GM23338 (cell line): ENCODE measurements around the gene ANKRD60. TPM values are rescaled to one million over a fixed set of nuclear protein-coding genes. Genes with fewer than 3 reads are reported as not detected.
A peak's percentile ranks its signal among the peaks of the same experiment; 100 is the strongest.

Source experiments
- ATAC-seq: fragments of 200-7000 bp; cut with Tn5 transposase; 3 replicates; pipeline ENCODE4 v1.9.1; 2020
- DNase-seq: peaks from one replicate; pipeline ENCODE4 v3.0.0-alpha.2; 2015; ENCODE audit warnings: low spot score
- H2AFZ ChIP-seq: fragments of 200-600 bp; sonication (generic); 2 replicates; pipeline ENCODE4 v1.8.0; 2016; ENCODE audit warnings: antibody characterized with exemption, mild to moderate bottlenecking, moderate library complexity
- H3F3A ChIP-seq: fragments of 200-600 bp; sonication (generic); replicated peaks from 2 replicates; pipeline ENCODE4 v1.8.0; 2017; ENCODE audit warnings: antibody characterized with exemption, mixed run types, low read depth
- H3K27ac ChIP-seq: fragments of 200-600 bp; sonication (generic); 2 replicates; pipeline ENCODE4 v1.6.1; 2016; ENCODE audit warnings: low read depth
- H3K27me3 ChIP-seq: fragments of 200-600 bp; sonication (generic); 2 replicates; pipeline ENCODE4 v1.8.0; 2016; ENCODE audit warnings: mild to moderate bottlenecking, mixed run types, moderate library complexity; ENCODE audit not compliant: insufficient read depth
- H3K36me3 ChIP-seq: fragments of 200-600 bp; sonication (generic); 2 replicates; pipeline ENCODE4 v1.8.0; 2016; ENCODE audit warnings: mild to moderate bottlenecking; ENCODE audit not compliant: insufficient read depth
- H3K4me1 ChIP-seq: fragments of 200-600 bp; sonication (generic); 2 replicates; pipeline ENCODE4 v1.8.0; 2016; ENCODE audit warnings: mild to moderate bottlenecking, moderate library complexity; ENCODE audit not compliant: insufficient read depth
- H3K4me2 ChIP-seq: fragments of 200-600 bp; sonication (generic); 2 replicates; pipeline ENCODE4 v1.7.1; 2017; ENCODE audit warnings: mixed run types
- H3K4me3 ChIP-seq: fragments of 200-600 bp; sonication (generic); 2 replicates; pipeline ENCODE4 v1.6.1; 2016; ENCODE audit warnings: mixed run types
- H3K79me2 ChIP-seq: fragments of 200-600 bp; sonication (generic); replicated peaks from 2 replicates; pipeline ENCODE4 v1.8.0; 2017; ENCODE audit warnings: mild to moderate bottlenecking; ENCODE audit not compliant: insufficient read depth
- H3K9me2 ChIP-seq: fragments of 200-600 bp; sonication (generic); 2 replicates; pipeline ENCODE4 v1.8.0; 2017; ENCODE audit not compliant: insufficient read depth
- H4K20me1 ChIP-seq: fragments of 200-600 bp; sonication (generic); replicated peaks from 2 replicates; pipeline ENCODE4 v1.8.0; 2017; ENCODE audit warnings: mild to moderate bottlenecking; ENCODE audit not compliant: insufficient read depth
- H3K27ac Mint-ChIP-seq: 2 replicates; pipeline ENCODE4 v1.8.0; 2020; ENCODE audit warnings: inconsistent platforms, mild to moderate bottlenecking, moderate library complexity, mixed read lengths
- H3K27me3 Mint-ChIP-seq: 3 replicates; pipeline ENCODE4 v1.8.0; 2022; ENCODE audit warnings: low read depth, mild to moderate bottlenecking, moderate library complexity, mixed read lengths, inconsistent platforms; ENCODE audit not compliant: insufficient read depth, poor library complexity
- H3K36me3 Mint-ChIP-seq: 3 replicates; pipeline ENCODE4 v1.8.0; 2021; ENCODE audit warnings: low read depth, mild to moderate bottlenecking, inconsistent platforms, moderate library complexity, mixed read lengths
- H3K4me1 Mint-ChIP-seq: 3 replicates; pipeline ENCODE4 v1.8.0; 2020; ENCODE audit warnings: mild to moderate bottlenecking, inconsistent platforms, mixed read lengths
- H3K4me3 Mint-ChIP-seq: 3 replicates; pipeline ENCODE4 v1.8.0; 2021; ENCODE audit warnings: moderate library complexity, mild to moderate bottlenecking, inconsistent platforms, mixed read lengths
- H3K9me3 Mint-ChIP-seq: 3 replicates; pipeline ENCODE4 v1.8.0; 2020; ENCODE audit warnings: moderate library complexity, mild to moderate bottlenecking, inconsistent platforms, mixed read lengths
- CTCF ChIP-seq, 2 experiments: fragments of 200-600 bp in 1 of 2; sonication (generic) in 1 of 2; conservative IDR thresholded peaks; 2 replicates each; pipeline versions ENCODE4 v1.5.1 to v1.6.1; 2016 to 2017; ENCODE audit warnings: antibody characterized with exemption in 2 of 2, low read depth in 2 of 2, mild to moderate bottlenecking in 2 of 2, moderate library complexity in 1 of 2
- EZH2 ChIP-seq: fragments of 200-600 bp; sonication (generic); IDR thresholded peaks from one replicate; pipeline ENCODE4 v1.8.0; 2017; ENCODE audit warnings: antibody characterized with exemption, mild to moderate bottlenecking, low read depth; ENCODE audit not compliant: unreplicated experiment
- EZH2phosphoT487 ChIP-seq: fragments of 200-600 bp; sonication (generic); IDR thresholded peaks from one replicate; pipeline ENCODE4 v1.8.1; 2018; ENCODE audit warnings: antibody characterized with exemption; ENCODE audit not compliant: unreplicated experiment
- JUNB ChIP-seq: IDR thresholded peaks from one replicate; pipeline ENCODE4 v1.6.1; 2016; ENCODE audit warnings: antibody characterized with exemption; ENCODE audit not compliant: unreplicated experiment
- POLR2AphosphoS5 ChIP-seq: IDR thresholded peaks from 2 replicates; pipeline ENCODE4 v1.6.1; 2016; ENCODE audit warnings: antibody characterized with exemption, low read depth
- STAT1 ChIP-seq: IDR thresholded peaks from one replicate; pipeline ENCODE4 v1.6.1; 2016; ENCODE audit warnings: antibody characterized with exemption; ENCODE audit not compliant: unreplicated experiment
- ZNF114 ChIP-seq: fragments of 250-450 bp; sonication (Bioruptor Pico); IDR thresholded peaks from 2 replicates; pipeline ENCODE4 v1.5.0; 2020; ENCODE audit warnings: mild to moderate bottlenecking, moderate library complexity
- ZNF331 ChIP-seq: fragments of 250-450 bp; sonication (Bioruptor Pico); IDR thresholded peaks from 2 replicates; pipeline ENCODE4 v1.5.0; 2020; ENCODE audit warnings: low read depth, mild to moderate bottlenecking, moderate library complexity
- ZNF462 ChIP-seq: fragments of 250-450 bp; sonication (Bioruptor Pico); IDR thresholded peaks from 2 replicates; pipeline ENCODE4 v1.5.0; 2020; ENCODE audit warnings: mild to moderate bottlenecking, moderate library complexity
- polyA plus RNA-seq: library from polyadenylated mRNA; unstranded; fragments of >200 nt; fragmentation: Nextera tagmentation; extraction: Ambion mirVana; gene quantifications from 2 replicates; pipeline ENCODE4 v1.2.1, GENCODE V29; 2016
- total RNA-seq: library from RNA; depleted of rRNA; stranded (reverse); fragments of >200 nt; shearing (Covaris generic); gene quantifications from 2 replicates; pipeline ENCODE4 v1.2.3, GENCODE V29; 2014

The ANKRD60 gene
- total and polyA plus RNA-seq, 2 experiments from 2014 or later: not detected

DNA sequence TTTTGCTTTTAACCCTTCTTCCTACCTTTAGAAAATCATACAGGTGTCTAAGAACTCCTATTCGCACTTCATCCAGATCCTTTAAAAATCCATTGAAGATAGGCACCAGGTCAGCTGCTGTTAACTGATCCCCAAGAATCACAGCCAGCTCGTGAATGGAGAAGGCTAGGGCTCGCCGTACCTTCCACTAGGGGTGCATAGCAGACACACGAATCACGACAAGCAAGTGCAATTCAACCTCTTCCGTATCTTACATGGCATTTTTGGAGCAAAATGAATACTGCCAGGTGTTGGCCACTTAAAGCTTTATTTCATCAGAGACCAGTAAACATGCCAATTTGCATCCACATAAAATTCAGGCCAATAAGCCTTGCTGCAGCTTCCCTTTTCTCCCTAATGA is 10.8 kb upstream of the ANKRD60 start:
- H3K36me3 Mint-ChIP-seq: peaks cover 12% of the 10 kb centered on the region

GRCh38 chr20:58238490-58238889 is 10.0 kb upstream of the ANKRD60 start:
- Histone ChIP-seq H3K9me2 (no peaks in the 10 kb centered on the region), H4K20me1 (no peaks in the 10 kb centered on the region), H3K36me3 (peaks cover 4% of the 10 kb centered on the region), H3K27ac (no peak overlapping the region), H3K4me3 (no peak overlapping the region), H3K27me3 (no peaks in the 10 kb centered on the region), H3K4me1 (no peaks in the 10 kb centered on the region), H3K4me2 (no peak overlapping the region), H3K79me2 (no peaks in the 10 kb centered on the region), H3F3A (no peaks in the 10 kb centered on the region), H2AFZ (no peak overlapping the region)
- peaks cover 11% of the 10 kb centered on the region for H3K36me3 Mint-ChIP-seq
- H3K9me3 Mint-ChIP-seq: no peaks in the 10 kb centered on the region
- no peak overlapping the region for H3K4me3 Mint-ChIP-seq
- H3K27me3 Mint-ChIP-seq: no peaks in the 10 kb centered on the region
- peaks cover 18% of the 10 kb centered on the region; the same call in 2 of the 3 replicates for H3K4me1 Mint-ChIP-seq
- no peak overlapping the region for H3K27ac Mint-ChIP-seq
- DNase-seq (no peak), ATAC-seq (no peak)
- TF ChIP-seq ZNF331 (CRISPR knock-in tag): no peak
- TF ChIP-seq EZH2phosphoT487: no peak
- no peak for TF ChIP-seq STAT1
- TF ChIP-seq EZH2: no peak
- TF ChIP-seq ZNF462 (CRISPR knock-in tag): no peak
- TF ChIP-seq CTCF (conservative IDR thresholded peaks at IDR 0.05; ENCODE audit: low read depth in 2 of 2): no peak
- TF ChIP-seq JUNB: no peak
- no peak for TF ChIP-seq POLR2AphosphoS5
- no peak for TF ChIP-seq ZNF114 (CRISPR knock-in tag)

More for the DNA sequence above, 10.8 kb upstream of the ANKRD60 start:
- DNase-seq (no peak), ATAC-seq (no peak)
- Histone ChIP-seq H3F3A (no peaks in the 10 kb centered on the region), H3K9me2 (no peaks in the 10 kb centered on the region), H3K27ac (no peak overlapping the region), H3K4me3 (no peak overlapping the region), H3K4me2 (no peak overlapping the region), H3K27me3 (no peaks in the 10 kb centered on the region), H3K4me1 (no peaks in the 10 kb centered on the region), H3K79me2 (no peaks in the 10 kb centered on the region), H4K20me1 (no peaks in the 10 kb centered on the region), H3K36me3 (peaks cover 4% of the 10 kb centered on the region), H2AFZ (no peak overlapping the region)
- Mint-ChIP-seq H3K9me3 (no peaks in the 10 kb centered on the region), H3K27ac (no peak overlapping the region), H3K4me3 (no peak overlapping the region), H3K27me3 (no peaks in the 10 kb centered on the region), H3K4me1 (peaks cover 15% of the 10 kb centered on the region; the same call in 2 of the 3 replicates)
- TF ChIP-seq CTCF (conservative IDR thresholded peaks at IDR 0.05; ENCODE audit: low read depth in 2 of 2) (0 out of 4 replicates have a peak, but pooled peaks have one; percentile 10 to 18), EZH2phosphoT487 (no peak)
